Kidney (tissue), 14 donors: ENCODE data around the gene NFE2L2. TPM values are rescaled to one million over a fixed set of nuclear protein-coding genes. Genes with fewer than 3 reads are reported as not detected.
A peak's percentile ranks its signal among the peaks of the same experiment; 100 is the strongest.

Experiments used
- DNase-seq, 5 donors: peaks; one replicate each; pipeline ENCODE4 v3.0.0-alpha.2; 2013 to 2020
- FAIRE-seq: peaks from 2 replicates; lab custom pipeline; 2012; peaks lifted over from hg19 to GRCh38; lab: Jason Lieb, UNC
- H3K27ac ChIP-seq, 2 donors: one replicate each; pipeline ENCODE4 v1.7.0; 2013; ENCODE audit warnings: low read depth in 2 of 2, low read length in 2 of 2, inconsistent platforms in 1 of 2
- H3K27me3 ChIP-seq: one replicate; pipeline ENCODE4 v1.7.1; 2013; ENCODE audit warnings: low read length, inconsistent platforms; ENCODE audit not compliant: control insufficient read depth, insufficient read depth
- H3K36me3 ChIP-seq, 3 donors: one replicate each; pipeline versions ENCODE4 v1.7.0 to v1.7.1; 2013; ENCODE audit warnings: low read length in 3 of 3, control low read depth in 1 of 3, inconsistent platforms in 1 of 3; ENCODE audit not compliant: insufficient read depth in 3 of 3, control insufficient read depth in 2 of 3
- H3K4me1 ChIP-seq, 3 donors: one replicate each; pipeline versions ENCODE4 v1.7.0 to v1.7.1; 2013; ENCODE audit warnings: low read length in 3 of 3, inconsistent platforms in 1 of 3, low read depth in 1 of 3; ENCODE audit not compliant: control insufficient read depth in 2 of 3, insufficient read depth in 2 of 3
- H3K4me3 ChIP-seq, 3 donors: one replicate each; pipeline versions ENCODE4 v1.7.0 to v1.8.1; 2013; ENCODE audit warnings: low read length in 3 of 3, control low read depth in 1 of 3, inconsistent platforms in 1 of 3
- H3K9ac ChIP-seq, 3 donors: one replicate each; pipeline versions ENCODE4 v1.7.0 to v1.7.1; 2013; ENCODE audit warnings: low read length in 3 of 3, control low read depth in 1 of 3, inconsistent platforms in 1 of 3
- H3K9me3 ChIP-seq, 3 donors: one replicate each; pipeline versions ENCODE4 v1.7.0 to v1.7.1; 2013; ENCODE audit warnings: low read length in 3 of 3, control low read depth in 1 of 3, inconsistent platforms in 1 of 3; ENCODE audit not compliant: control insufficient read depth in 2 of 3, insufficient read depth in 1 of 3
- intact Hi-C: fragments of 100-400 bp; cut with DNase I; formaldehyde crosslinking; loops from one replicate; pipeline ENCODE4 v1.11.1; 2022
- polyA plus RNA-seq: library from polyadenylated mRNA; stranded (reverse); fragments of 350-450 nt; fragmentation: Illumina TruSeq; extraction: RNeasy Lipid Tissue Mini Kit (QIAGEN cat#74804); gene quantifications from one replicate; pipeline ENCODE4 v1.2.3, GENCODE V29; 2014; ENCODE audit warnings: low read depth, low replicate concordance; ENCODE audit not compliant: insufficient read depth
- total RNA-seq: library from RNA; stranded (reverse); fragmentation: NEBNext Ultra II Directional; extraction: Animal tissue kit (Norgen Biotek cat#: 25700); gene quantifications from one replicate; pipeline ENCODE4 v1.2.1, GENCODE V29; 2021
- TF ChIP-seq, protein P1 (sequence below): IDR thresholded peaks from 3 replicates; pipeline ENCODE4 v1.5.1; 2012; ENCODE audit warnings: mild to moderate bottlenecking, moderate library complexity, borderline replicate concordance; ENCODE audit not compliant: insufficient read depth; ENCODE audit errors: extremely low read depth
- donor health status: control.
- donor health status: control.
- donor health status: control.
- donor health status: control.
- donor health status: control.
- donor health status: DM: yes; HTN: yes; CAD: no.
- donor health status: Normal renal cell carcinoma (clear cell type).

Gene NFE2L2
- total and polyA plus RNA-seq, 2 donors from 2014 or later, result 105 to 149 TPM

GRCh38 chr2:177242121-177242987 lies 22.2 kb downstream of the NFE2L2 start:
- TF ChIP-seq, protein P1, sequence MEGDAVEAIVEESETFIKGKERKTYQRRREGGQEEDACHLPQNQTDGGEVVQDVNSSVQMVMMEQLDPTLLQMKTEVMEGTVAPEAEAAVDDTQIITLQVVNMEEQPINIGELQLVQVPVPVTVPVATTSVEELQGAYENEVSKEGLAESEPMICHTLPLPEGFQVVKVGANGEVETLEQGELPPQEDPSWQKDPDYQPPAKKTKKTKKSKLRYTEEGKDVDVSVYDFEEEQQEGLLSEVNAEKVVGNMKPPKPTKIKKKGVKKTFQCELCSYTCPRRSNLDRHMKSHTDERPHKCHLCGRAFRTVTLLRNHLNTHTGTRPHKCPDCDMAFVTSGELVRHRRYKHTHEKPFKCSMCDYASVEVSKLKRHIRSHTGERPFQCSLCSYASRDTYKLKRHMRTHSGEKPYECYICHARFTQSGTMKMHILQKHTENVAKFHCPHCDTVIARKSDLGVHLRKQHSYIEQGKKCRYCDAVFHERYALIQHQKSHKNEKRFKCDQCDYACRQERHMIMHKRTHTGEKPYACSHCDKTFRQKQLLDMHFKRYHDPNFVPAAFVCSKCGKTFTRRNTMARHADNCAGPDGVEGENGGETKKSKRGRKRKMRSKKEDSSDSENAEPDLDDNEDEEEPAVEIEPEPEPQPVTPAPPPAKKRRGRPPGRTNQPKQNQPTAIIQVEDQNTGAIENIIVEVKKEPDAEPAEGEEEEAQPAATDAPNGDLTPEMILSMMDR, result no peak
- Histone ChIP-seq H3K9ac (peak overlapping the region; percentile 7 to 71 (median 32)), H3K4me3 (peak overlapping the region in 2 of 3 donors; percentile 19 to 27), H3K9me3 (no peaks in the 10 kb centered on the region), H3K27ac (peak overlapping the region; percentile 75 to 85), H3K4me1 (peaks cover 11 to 66% (median 53%) of the 10 kb centered on the region in 3 donors), H3K36me3 (no peaks in the 10 kb centered on the region), H3K27me3 (no peaks in the 10 kb centered on the region)
- DNase-seq (peak in 2 of 5 donors; percentile 91 to 93), FAIRE-seq (peak; percentile 38)
- intact Hi-C loops, result no loop called here

DNA sequence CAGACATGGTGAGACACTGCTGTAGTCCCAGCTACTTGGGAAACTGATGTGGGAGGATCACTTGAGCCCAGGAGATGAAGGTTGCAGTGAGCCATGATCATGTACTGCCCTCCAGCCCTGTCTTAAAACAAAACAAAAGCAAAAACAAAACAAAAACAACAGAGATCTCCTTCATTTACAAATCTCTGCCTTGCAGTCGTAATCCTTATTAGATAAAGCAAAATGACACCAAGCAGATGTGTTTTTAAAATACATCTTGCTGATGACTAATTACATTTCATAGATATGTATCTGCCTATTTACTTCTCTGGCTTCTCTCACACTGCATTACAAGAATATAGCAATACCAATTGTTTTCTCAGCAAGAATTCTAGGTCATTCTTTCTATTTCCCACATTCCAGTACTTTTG lies 22.8 kb downstream of the NFE2L2 start:
- H3K36me3 ChIP-seq, result no peaks in the 10 kb centered on the region
- peak overlapping the region in 2 of 3 donors; percentile 19 to 27 for H3K4me3 ChIP-seq
- FAIRE-seq (no peak), DNase-seq (no peak)
- peak overlapping the region; percentile 75 to 85 for H3K27ac ChIP-seq
- no peaks in the 10 kb centered on the region for H3K9me3 ChIP-seq
- H3K27me3 ChIP-seq, result no peaks in the 10 kb centered on the region
- intact Hi-C loops, result no loop called here
- TF ChIP-seq, protein P1, result no peak
- H3K9ac ChIP-seq, result peak overlapping the region in 1 of 3 donors; percentile 71
- H3K4me1 ChIP-seq, result peaks cover 11 to 63% (median 54%) of the 10 kb centered on the region in 3 donors

DNA sequence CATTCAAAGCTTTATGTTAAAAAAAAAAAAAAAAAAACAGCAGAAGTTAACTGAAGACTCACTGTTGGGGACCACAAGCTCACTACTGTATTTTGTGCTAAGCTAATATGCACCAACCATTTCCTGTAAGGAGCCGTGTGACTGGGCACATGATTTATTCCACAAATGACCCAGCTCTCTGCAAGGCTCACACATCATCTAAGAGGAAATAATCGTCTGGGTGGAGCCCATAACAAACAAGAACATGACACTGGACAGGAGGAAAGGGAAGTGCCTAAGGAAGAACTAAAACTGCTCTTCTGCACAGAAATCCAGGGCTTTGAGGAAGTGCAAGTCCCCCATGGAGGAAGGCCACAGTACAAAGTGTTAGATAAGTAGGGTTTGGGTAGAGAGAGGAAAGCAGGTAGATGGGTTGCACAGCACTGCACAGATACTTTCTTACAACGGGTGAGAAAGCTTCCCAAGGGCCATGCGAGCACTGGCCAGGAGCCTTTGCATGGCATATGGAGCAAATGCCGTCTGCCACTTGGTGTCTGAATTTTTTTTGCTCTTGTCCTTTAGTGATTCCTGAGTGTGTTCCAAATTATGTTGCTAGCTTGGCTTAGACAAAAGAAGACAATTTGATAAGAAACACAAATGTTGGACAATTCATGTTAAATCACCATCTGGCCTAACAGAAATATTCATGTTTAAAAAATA lies 24.4 kb downstream of the NFE2L2 start:
- FAIRE-seq (no peak), DNase-seq (peak in 2 of 5 donors; percentile 42 to 73)
- Histone ChIP-seq H3K4me3 (peak overlapping the region in 1 of 3 donors; percentile 22), H3K9ac (no peak overlapping the region), H3K9me3 (no peaks in the 10 kb centered on the region), H3K4me1 (peaks cover 11 to 55% (median 49%) of the 10 kb centered on the region in 3 donors), H3K27me3 (no peaks in the 10 kb centered on the region), H3K36me3 (no peaks in the 10 kb centered on the region), H3K27ac (peak overlapping the region; percentile 30 to 85)
- TF ChIP-seq, protein P1, result no peak
- intact Hi-C loops, result no loop called here
